Erythroblast (primary cell): ENCODE results near the gene KIR2DL1.
"Not testable (repeated sequence)": the region's sequence is repeated elsewhere in the genome, so short reads cannot be mapped to it uniquely, and the experiment has no call there.

ENCODE experiments used
- GATA1 ChIP-seq: IDR thresholded peaks from 2 replicates; pipeline ENCODE4 v1.6.1; 2011; ENCODE audit warnings: low read depth, mild to moderate bottlenecking, control low read depth, low read length, moderate library complexity
- POLR2A ChIP-seq: IDR thresholded peaks from 2 replicates; pipeline ENCODE4 v1.6.1; 2011; ENCODE audit warnings: mild to moderate bottlenecking, low read length

GRCh38 chr19:54788154-54788553, 18.6 kb downstream of the KIR2DL1 start:
- TF ChIP-seq POLR2A, GATA1: not testable (repeated sequence)
